HG03575 (cell line): ENCODE data around the gene ELFN2.
"Not testable (repeated sequence)": the region's sequence is repeated elsewhere in the genome, so short reads cannot be mapped to it uniquely, and the experiment has no call there.

ENCODE experiments used
- ATAC-seq: cut with Tn5 transposase; IDR thresholded peaks from one replicate; pipeline ENCODE4 v1.9.1; 2021; ENCODE audit not compliant: unreplicated experiment, insufficient number of reproducible peaks, low FRiP score; ENCODE audit errors: extremely low read depth

ELFN2 gene

DNA sequence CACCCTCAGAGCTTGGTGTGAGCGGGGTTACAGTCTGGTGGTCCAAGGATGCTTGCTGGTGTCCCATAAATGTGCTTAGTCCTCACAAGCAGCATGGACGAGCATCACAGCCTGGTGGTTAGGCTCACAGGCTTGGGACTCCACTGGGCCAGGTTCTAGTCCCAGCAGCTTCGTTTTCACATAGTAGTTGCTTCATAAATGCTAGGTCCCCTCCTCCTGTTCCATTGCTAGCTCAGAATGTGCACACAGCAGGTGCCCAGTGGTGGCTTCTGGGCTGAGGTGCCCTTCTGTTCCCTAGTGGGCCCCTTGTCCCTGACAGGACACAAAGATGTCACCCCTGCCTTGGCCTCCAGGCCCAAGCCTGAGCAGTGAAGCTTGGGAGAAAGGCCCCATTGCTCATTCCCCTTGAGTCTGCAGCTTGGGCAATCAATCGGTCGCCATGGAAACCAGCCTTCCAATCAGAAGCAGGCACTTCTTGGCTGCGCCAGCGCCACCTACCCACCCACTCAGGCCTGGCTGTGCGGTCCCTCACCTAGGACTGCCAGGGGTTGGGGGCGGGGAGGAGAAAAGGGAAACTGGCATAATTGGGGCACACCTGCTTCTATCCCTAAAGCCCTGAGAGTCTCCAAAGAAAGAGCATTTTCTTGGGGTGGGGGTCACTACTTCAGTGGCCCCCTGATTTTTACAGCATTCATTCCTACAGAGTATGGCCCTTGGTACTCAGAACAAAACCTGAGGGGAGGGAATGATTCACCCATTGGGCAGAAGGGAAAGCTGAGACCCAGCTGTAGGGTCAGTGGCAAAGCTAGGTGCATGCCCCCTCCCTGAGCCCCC is 96.9 kb downstream of the ELFN2 start:
- no peak for ATAC-seq

DNA sequence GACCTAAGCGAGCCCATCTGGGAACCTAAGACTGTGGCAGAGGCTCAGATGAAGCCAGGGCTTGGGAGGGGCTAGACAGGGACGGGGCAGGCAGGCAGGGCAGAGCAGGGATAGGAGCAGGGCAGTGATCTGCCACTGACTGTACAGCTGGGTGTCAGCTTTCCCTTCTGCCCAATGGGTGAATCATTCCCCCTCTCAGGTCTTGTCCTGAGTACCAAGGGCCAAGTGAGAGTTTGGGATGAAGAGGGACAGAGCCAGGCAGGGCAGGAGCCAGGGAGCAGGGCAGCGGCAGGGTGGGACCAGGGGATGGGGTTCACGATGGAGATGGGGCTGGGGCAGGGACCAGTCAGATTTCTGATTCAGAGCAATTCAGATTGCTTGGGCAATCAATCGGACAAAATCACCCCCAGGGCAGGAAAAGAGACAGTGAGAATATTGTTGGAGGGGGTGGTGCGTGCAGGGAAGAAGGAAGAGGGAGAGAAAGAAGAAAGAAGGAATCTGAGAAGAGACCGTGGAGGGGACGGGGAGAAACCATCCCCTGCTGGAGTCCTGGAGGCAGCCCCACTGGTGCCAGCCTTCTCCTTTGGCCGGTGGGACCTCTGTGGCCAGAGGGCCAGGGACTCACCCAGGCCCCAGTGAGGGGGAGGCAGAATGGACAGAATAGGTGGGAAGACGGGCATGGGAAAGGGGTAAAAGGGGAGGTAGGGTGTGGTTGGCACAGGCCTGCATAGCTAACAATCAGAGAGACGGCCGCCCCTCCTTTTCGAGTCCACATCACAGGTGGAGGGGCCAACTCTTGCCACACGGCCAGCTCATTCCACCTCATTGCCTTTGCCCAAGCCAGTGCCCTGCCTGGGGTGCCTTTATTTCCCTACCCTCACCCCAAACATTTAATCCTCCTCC is 97.8 kb downstream of the ELFN2 start:
- ATAC-seq = no peak

DNA sequence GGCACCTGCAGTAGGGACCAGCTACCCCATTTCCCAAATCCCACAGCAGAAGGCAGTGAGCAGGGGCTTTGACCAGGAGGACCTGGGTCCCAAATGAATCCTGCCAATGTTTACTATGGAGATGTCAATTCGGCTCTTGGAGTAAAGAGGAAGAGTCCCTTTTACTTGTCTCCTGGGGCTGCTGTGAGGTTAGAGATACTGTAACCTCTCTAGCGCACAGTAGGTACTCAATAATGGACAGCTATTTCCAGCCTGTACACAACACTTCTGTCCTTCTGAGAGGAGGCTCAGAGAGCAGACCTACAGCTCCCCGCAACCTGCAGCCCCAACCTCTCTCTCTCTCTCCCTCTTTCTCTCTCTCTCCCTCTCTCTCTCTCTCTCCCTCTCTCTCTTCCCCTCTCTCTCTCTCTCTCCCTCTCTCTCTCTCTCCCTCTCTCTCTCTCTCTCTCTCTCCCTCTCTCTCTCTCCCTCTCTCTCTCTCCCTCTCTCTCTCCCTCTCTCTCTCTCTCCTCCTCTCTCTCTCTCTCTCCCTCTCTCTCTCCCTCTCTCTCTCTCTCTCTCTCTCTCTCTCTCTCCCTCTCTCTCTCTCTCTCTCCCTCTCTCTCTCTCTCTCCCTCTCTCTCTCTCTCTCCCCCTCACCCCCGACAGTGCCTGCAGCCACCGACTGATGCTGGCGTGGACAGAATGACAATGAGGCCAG is 98.6 kb downstream of the ELFN2 start:
- not testable (repeated sequence) for ATAC-seq

DNA sequence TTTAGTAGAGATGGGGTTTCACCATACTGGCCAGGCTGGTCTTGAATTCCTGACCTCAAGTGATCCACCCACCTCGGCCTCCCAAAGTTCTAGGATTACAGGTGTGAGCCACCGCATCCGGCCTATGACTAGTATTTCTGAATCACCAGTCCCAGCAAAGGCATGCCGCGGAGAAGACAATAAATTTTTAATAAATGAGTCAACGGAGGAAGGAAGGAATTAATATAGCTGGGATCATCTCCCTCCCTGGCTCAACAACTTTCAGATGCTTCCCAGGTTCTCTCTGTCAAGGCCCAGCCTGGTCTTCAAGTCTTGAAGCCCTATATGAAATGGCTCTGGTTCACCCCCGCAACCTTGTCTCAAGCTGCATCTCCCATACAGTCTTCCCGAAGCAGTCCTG is 99.3 kb downstream of the ELFN2 start:
- ATAC-seq = no peak

DNA sequence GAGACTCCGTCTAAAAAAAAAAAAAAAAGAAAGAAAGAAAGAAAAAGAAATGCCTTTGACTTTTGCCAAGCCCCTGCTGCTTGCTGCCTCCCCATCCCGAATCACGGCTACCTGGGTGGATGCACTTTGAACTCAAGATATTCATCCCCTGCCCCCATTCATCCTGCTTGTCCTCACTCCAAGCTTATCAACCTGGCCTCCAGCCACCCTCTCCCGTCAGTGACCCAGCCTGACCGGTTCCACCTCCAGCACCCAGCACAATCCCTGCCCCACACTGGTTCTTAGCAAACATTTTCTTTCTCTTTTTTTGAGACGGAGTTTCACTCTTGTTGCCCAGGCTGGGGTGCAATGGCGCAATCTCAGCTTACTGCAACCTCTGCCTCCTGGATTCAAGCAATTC is 100.6 kb downstream of the ELFN2 start:
- ATAC-seq = no peak

DNA sequence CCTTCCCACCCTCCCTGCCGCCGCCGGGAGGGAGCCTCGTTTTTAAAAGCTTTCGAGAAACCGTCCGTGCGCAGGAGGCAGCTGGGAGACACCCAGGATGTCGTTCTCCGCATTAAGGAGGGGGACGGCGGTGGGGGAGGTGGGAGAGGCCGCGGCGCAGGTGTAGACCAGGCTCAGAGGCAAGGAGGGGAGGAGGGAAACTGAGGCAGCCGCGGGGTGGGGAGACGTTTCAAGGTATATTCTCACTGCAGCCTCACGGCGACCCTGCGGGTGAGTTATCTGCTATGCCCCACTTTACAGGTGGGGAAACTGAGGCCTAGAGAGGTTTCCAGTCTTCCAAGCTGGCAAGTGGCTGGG is 102.3 kb downstream of the ELFN2 start:
- ATAC-seq = no peak

DNA sequence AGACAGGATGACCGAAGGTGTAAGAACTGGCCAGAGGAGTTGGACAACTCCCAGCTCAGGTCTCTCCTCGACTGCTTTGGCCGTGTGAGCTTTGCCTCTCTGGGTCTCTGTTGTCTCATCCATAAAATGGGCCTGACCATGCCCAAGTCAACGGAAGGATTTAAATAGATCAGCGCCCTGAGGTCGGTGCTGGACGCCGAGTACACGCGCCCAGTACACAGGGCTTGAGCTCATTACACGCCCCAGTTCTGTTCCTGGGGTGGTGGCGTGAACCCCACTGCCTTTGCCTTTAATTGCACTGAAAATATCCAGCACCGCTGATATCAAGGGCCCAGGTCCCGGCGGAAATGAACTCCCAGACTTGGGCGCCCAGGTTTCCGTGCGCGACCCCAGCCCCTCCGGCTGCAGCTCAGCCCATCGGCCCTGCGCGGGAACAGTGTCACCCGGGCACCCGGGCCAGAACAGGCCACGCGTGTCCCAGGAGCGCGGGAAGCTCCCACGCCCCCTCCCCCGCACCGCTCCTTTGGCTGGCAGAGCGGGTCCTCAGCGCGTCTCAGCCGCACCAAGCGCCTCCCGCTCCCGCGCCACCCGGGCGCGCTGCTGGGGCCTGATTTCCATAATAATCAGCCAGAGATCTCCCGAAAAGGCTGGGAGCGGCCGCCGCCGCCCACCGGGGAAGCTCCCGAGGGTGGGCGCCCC is 102.8 kb downstream of the ELFN2 start:
- ATAC-seq = no peak

DNA sequence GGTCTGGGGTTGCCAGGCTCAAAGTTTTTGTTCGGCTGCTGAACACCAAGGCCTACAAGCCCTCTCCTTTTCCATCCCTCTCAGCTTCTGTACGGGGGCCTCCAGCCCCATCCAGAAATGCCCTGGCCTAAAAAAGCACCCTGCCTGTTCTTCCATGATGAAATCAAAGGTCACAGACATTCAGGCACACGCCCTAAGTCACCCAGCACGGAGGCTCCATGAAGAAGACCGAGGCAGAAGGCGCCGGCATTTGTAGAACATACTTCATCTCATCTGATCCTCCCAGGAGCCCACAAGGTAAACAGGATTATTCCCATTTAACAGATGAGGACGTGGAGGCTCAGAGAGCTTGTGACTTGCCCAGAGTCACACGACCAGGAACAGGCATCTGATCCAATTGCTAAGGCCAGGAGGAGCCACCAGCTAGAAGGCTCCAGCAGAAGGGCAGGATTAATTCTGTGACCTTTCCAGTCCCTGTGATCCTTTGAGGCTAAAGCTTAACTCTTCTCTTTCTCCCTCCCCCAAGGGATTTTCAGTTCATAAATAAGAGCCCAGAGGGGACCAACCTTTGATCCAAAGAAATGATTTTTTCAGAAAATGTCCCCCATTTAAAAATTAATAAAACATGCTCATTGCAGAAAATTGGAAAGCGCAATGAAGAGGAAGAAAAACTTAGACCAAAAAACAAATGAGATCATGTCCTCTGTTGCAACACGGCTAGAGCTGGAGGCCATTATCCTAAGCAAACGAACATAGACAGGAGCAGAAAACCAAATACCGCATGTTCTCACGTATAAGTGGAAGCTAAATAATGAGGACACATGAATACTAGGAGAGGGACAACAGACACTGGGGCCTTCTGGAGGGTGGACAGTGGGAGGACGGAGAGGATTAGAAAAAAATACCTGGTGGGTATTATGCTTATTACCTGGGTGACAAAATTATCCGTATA is 106.3 kb downstream of the ELFN2 start:
- ATAC-seq = no peak

DNA sequence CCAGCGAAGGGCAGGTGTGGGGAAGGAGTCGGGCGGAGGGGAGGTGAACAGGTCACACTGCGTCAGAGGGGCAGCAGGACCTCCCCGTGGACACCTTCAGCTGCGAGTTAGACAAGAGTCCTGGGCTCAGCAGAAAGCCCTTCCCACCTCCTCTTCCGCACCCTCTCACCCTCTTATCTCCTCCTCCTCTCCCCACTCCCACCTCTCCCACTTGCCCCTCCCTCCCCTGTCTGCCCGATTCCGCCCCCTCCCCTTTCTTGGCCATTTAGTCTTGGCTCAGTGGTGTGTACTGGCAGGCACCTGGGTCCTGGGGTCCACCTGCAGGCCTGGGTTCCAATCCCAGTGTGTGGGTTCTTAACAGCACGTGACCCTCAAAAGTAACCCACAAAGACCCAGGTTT is 107.8 kb downstream of the ELFN2 start:
- ATAC-seq = no peak

DNA sequence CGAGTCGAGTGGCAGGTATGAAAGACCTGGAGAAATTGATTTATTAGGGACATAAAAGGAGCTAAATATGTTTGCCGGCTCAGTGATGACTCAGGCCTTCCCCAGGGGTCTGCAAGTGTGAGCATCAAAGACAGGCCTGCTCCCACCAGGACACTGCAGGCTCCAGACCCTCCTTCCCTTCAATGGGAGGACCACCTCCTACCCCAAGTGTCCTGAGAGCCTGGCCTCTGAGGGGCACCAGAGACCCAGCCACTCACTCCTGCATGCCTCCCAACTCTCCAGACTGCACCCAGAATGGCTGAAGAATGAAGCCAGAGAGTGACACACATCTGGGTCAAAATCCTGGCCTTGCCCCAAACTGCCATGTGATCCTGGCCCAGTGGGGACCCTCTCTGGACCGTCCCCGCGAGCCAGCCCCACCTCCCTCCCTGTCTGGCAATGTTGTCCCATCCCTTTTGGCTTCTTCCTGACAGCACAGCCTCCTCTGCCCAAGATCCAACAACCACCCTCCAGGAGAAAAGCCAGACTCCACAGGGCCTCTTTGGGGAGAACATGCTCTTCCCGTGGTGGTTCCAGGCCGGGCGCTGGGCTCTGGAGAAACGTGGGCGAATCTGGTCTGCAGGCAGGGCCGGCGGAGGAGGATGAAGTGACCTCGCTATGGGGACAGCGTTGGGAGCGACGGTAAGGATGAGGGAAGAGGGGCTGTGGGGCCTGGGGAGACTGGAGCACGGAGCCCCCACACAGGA is 108.7 kb downstream of the ELFN2 start:
- no peak for ATAC-seq
